Neuron (in vitro differentiated cells): Measurements from ENCODE around the gene KDR.

Experiments
- H2AFZ ChIP-seq: one replicate; pipeline ENCODE4 v1.6.1; 2013; ENCODE audit warnings: low read depth, mild to moderate bottlenecking, inconsistent platforms, low read length, moderate library complexity
- H3K27me3 ChIP-seq: one replicate; pipeline ENCODE4 v1.6.1; 2013; ENCODE audit warnings: low read length; ENCODE audit not compliant: insufficient read depth
- H3K36me3 ChIP-seq: one replicate; pipeline ENCODE4 v1.6.1; 2013; ENCODE audit warnings: low read length; ENCODE audit not compliant: insufficient read depth
- H3K4me1 ChIP-seq: one replicate; pipeline ENCODE4 v1.6.1; 2013; ENCODE audit warnings: low read length; ENCODE audit not compliant: insufficient read depth
- H3K4me3 ChIP-seq: 2 replicates; pipeline ENCODE4 v1.5.1; 2013; ENCODE audit warnings: mild to moderate bottlenecking, low read length, moderate library complexity
- H3K9me3 ChIP-seq: one replicate; pipeline ENCODE4 v1.6.1; 2013; ENCODE audit warnings: low read length

KDR gene

GRCh38 chr4:55116450-55116849 is 8.9 kb downstream of the KDR start:
- no peaks in the 10 kb centered on the region for H3K36me3 ChIP-seq

DNA sequence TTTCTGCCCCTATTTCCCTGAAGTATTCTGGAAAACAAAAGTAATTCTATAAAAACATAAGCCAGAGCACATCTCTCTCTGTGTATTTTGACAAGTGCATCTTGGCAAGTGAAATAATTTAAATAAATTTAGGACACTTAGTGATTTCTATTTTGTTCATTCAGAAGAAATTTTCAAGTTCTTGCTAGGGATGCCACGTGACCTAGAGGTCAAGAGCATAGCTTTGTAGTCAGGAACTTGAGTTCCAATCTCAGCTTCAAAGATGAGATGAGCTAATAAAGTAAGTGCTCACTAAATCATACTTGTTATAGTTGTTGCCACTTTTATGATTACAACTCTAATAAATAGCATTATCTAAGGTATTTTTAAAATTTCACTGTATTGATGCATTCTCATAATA is 13.8 kb downstream of the KDR start:
- H3K36me3 ChIP-seq = no peaks in the 10 kb centered on the region
- H3K4me3 ChIP-seq = no peak overlapping the region
- no peaks in the 10 kb centered on the region for H3K4me1 ChIP-seq
- no peaks in the 10 kb centered on the region for H3K27me3 ChIP-seq
- H2AFZ ChIP-seq = no peak overlapping the region
- H3K9me3 ChIP-seq = no peaks in the 10 kb centered on the region

More at GRCh38 chr4:55116450-55116849, 8.9 kb downstream of the KDR start:
- no peak overlapping the region for H2AFZ ChIP-seq
- no peaks in the 10 kb centered on the region for H3K4me1 ChIP-seq
- no peaks in the 10 kb centered on the region for H3K9me3 ChIP-seq
- H3K27me3 ChIP-seq = no peaks in the 10 kb centered on the region
- H3K4me3 ChIP-seq = no peak overlapping the region

GRCh38 chr4:55110131-55110530 is 15.3 kb downstream of the KDR start:
- no peak overlapping the region for H3K4me3 ChIP-seq
- no peak overlapping the region for H2AFZ ChIP-seq
- no peaks in the 10 kb centered on the region for H3K27me3 ChIP-seq
- H3K36me3 ChIP-seq = no peaks in the 10 kb centered on the region
- no peaks in the 10 kb centered on the region for H3K4me1 ChIP-seq
- no peaks in the 10 kb centered on the region for H3K9me3 ChIP-seq

DNA sequence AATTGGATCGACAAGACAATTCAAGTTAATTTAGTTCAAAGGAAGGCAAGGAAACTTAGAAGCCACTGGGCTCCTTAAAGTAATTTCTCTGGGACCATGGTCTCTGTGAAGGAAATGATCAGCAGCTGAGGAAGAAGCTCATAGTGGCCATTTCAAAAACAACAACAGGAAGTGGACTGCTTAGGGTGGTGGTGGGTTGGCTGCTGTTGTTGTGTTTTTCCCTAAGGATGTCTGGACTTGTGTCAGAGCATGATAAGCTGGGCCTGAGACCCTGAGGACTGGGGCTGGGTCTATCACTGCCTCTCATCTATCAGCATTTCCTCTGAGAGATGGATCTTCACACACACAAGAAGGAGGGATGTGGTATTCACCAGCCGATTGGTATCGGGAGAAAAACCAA is 18.3 kb downstream of the KDR start:
- Histone ChIP-seq H3K36me3 (no peaks in the 10 kb centered on the region), H3K27me3 (no peaks in the 10 kb centered on the region)

GRCh38 chr4:55103224-55103623 is 22.2 kb downstream of the KDR start:
- Histone ChIP-seq H3K36me3 (no peaks in the 10 kb centered on the region), H3K27me3 (no peaks in the 10 kb centered on the region), H2AFZ (no peak overlapping the region), H3K4me1 (no peaks in the 10 kb centered on the region), H3K4me3 (no peak overlapping the region), H3K9me3 (no peaks in the 10 kb centered on the region)

More for the DNA sequence above, 18.3 kb downstream of the KDR start:
- Histone ChIP-seq H3K9me3 (no peaks in the 10 kb centered on the region), H2AFZ (no peak overlapping the region), H3K4me1 (no peaks in the 10 kb centered on the region), H3K4me3 (no peak overlapping the region)

DNA sequence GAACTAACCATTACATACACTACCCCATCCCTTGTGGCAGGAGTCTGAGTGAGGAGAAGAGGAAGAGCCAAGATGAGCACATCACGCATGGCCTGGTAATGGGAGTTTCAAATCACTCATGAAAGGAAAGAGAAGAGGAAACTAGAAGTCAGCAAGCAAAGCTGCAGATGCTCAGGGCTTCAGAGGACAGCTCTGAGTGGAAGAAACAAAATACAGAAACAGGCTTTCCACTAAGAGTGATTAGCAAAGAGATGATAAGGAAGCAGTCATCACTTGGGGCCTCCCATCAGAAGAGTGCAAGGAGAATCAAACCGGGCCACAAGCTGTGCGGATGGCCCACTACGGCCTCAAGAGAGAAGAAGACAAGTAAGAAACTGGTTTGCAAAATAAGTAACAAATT is 25.6 kb downstream of the KDR start:
- H3K36me3 ChIP-seq = no peaks in the 10 kb centered on the region
- no peak overlapping the region for H3K4me3 ChIP-seq

GRCh38 chr4:55098456-55099204 is 26.8 kb downstream of the KDR start:
- no peaks in the 10 kb centered on the region for H3K36me3 ChIP-seq
- H2AFZ ChIP-seq = no peak overlapping the region
- no peaks in the 10 kb centered on the region for H3K27me3 ChIP-seq

More for the DNA sequence above, 25.6 kb downstream of the KDR start:
- Histone ChIP-seq H3K27me3 (no peaks in the 10 kb centered on the region), H2AFZ (no peak overlapping the region), H3K4me1 (no peaks in the 10 kb centered on the region), H3K9me3 (no peaks in the 10 kb centered on the region)

DNA sequence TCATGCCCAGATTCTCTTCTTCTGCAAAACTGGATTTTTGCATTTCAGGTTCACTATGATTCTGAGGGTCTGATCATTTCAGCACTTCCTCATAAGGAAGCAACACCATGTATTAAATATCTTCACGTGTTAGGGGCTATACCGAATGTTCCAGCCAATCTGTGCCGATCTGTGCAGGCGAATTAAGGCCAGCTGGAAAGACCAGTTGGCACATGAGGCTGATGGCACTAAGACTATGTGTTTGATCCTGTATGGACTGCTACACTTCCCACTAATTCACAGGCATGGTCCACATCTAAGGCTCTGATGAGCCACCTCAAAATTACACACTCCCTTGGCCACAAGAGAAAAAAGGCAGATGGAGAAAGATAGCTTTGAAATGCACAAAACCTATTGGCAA is 28.8 kb downstream of the KDR start:
- Histone ChIP-seq H3K27me3 (no peaks in the 10 kb centered on the region), H3K9me3 (no peaks in the 10 kb centered on the region), H2AFZ (no peak overlapping the region), H3K4me1 (no peaks in the 10 kb centered on the region), H3K36me3 (no peaks in the 10 kb centered on the region), H3K4me3 (no peak overlapping the region)

More at GRCh38 chr4:55098456-55099204, 26.8 kb downstream of the KDR start:
- Histone ChIP-seq H3K4me3 (no peak overlapping the region), H3K9me3 (no peaks in the 10 kb centered on the region), H3K4me1 (no peaks in the 10 kb centered on the region)

- no peaks in the 10 kb centered on the region for H3K9me3 ChIP-seq
- H3K4me1 ChIP-seq = no peaks in the 10 kb centered on the region
- no peak overlapping the region for H2AFZ ChIP-seq
- H3K27me3 ChIP-seq = no peaks in the 10 kb centered on the region
- H3K4me3 ChIP-seq = no peak overlapping the region
- no peaks in the 10 kb centered on the region for H3K36me3 ChIP-seq
Observed at GRCh38 chr4:55096045-55096444, 29.4 kb downstream of the KDR start.

DNA sequence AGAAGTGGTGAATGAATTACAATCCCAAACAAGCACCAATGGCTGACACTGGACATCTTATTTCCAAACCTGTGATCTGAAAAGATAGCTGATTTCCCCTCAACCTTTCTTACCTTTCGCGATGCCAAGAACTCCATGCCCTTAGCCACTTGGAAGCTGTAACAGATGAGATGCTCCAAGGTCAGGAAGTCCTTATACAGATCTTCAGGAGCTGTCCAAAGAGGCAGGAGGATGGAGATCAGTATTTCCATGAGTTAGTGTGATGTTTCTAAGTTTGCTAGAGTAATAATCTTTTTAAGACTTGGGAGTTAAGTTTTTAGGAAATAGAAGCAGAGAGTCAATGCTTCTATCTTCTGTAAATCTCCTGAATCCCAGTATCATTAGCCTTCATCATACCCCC is 32.9 kb downstream of the KDR start:
- Histone ChIP-seq H3K4me1 (peaks cover 6% of the 10 kb centered on the region), H3K36me3 (no peaks in the 10 kb centered on the region), H3K27me3 (no peaks in the 10 kb centered on the region), H3K9me3 (no peaks in the 10 kb centered on the region), H3K4me3 (no peak overlapping the region), H2AFZ (no peak overlapping the region)

- no peaks in the 10 kb centered on the region for H3K9me3 ChIP-seq
- peaks cover 23% of the 10 kb centered on the region for H3K4me1 ChIP-seq
- H3K4me3 ChIP-seq = no peak overlapping the region
- H2AFZ ChIP-seq = no peak overlapping the region
- H3K27me3 ChIP-seq = no peaks in the 10 kb centered on the region
- H3K36me3 ChIP-seq = no peaks in the 10 kb centered on the region
Observed at GRCh38 chr4:55089916-55090315, 35.5 kb downstream of the KDR start.

GRCh38 chr4:55087913-55088260 is 37.5 kb downstream of the KDR start:
- H3K4me1 ChIP-seq = peaks cover 25% of the 10 kb centered on the region
- no peaks in the 10 kb centered on the region for H3K36me3 ChIP-seq
- no peaks in the 10 kb centered on the region for H3K9me3 ChIP-seq
- H3K27me3 ChIP-seq = no peaks in the 10 kb centered on the region
- no peak overlapping the region for H2AFZ ChIP-seq
- no peak overlapping the region for H3K4me3 ChIP-seq

GRCh38 chr4:55087009-55087912 is 38.1 kb downstream of the KDR start:
- Histone ChIP-seq H3K4me3 (no peak overlapping the region), H3K9me3 (no peaks in the 10 kb centered on the region), H3K36me3 (no peaks in the 10 kb centered on the region)

More at GRCh38 chr4:55087009-55087912, 38.1 kb downstream of the KDR start:
- no peaks in the 10 kb centered on the region for H3K27me3 ChIP-seq
- no peak overlapping the region for H2AFZ ChIP-seq
- H3K4me1 ChIP-seq = peaks cover 25% of the 10 kb centered on the region
